A549 (cell line): ENCODE results near the gene JMJD4. TPM values are rescaled to one million over a fixed set of nuclear protein-coding genes. Genes with fewer than 3 reads are reported as not detected.

Experiments
- ATAC-seq, 2 experiments: fragments of 200-7000 bp in 1 of 2; fragments of >200 bp in 1 of 2; cut with Nextera tagmentation in 1 of 2; cut with Tn5 transposase in 1 of 2; 3 replicates each; pipeline versions ENCODE4 v1.8.0 to v1.9.1; 2018 to 2020; ENCODE audit warnings: mild to moderate bottlenecking in 1 of 2, moderate library complexity in 1 of 2
- CTCF ChIA-PET: fragments of 300-600 bp; sonication (Branson Sonifier 250); formaldehyde crosslinking; extraction: SDS; loops from one replicate; lab custom pipeline; 2021; ENCODE audit warnings: antibody characterized with exemption, inconsistent platforms; lab: Yijun Ruan, JAX
- POLR2A ChIA-PET: fragments of 350-600 bp; formaldehyde crosslinking; extraction: SDS; loops from one replicate; lab custom pipeline; 2021; ENCODE audit warnings: antibody characterized with exemption, inconsistent platforms; lab: Yijun Ruan, JAX
- DNase-seq, 2 experiments: peaks; one replicate each; pipeline versions ENCODE4 v3.0.0 to v3.0.0-alpha.2; 2011 to 2016; ENCODE audit warnings: low read depth in 1 of 2, low spot score in 1 of 2
- FAIRE-seq: peaks from 2 replicates; lab custom pipeline; 2011; peaks lifted over from hg19 to GRCh38; lab: Jason Lieb, UNC
- H3K27ac ChIP-seq, 2 experiments: fragments of >200 bp; sonication (Bioruptor Twin); formaldehyde crosslinking; 3 replicates each; pipeline ENCODE4 v1.5.1; 2016 to 2017
- H3K4me1 ChIP-seq: fragments of >200 bp; sonication (Bioruptor Twin); formaldehyde crosslinking; 3 replicates; pipeline ENCODE4 v1.6.1; 2016
- H3K4me2 ChIP-seq: fragments of >200 bp; sonication (Bioruptor Twin); formaldehyde crosslinking; 3 replicates; pipeline ENCODE4 v1.6.1; 2016
- H3K4me3 ChIP-seq: fragments of >200 bp; sonication (Bioruptor Twin); formaldehyde crosslinking; 3 replicates; pipeline ENCODE4 v1.5.1; 2016
- H3K9me3 ChIP-seq: fragments of >200 bp; sonication (Bioruptor Twin); formaldehyde crosslinking; 3 replicates; pipeline ENCODE4 v1.6.1; 2016
- CBX8 ChIP-seq: fragments of 200-600 bp; sonication (generic); IDR thresholded peaks from 2 replicates; pipeline ENCODE4 v1.6.1; 2016
- CEBPB ChIP-seq, 2 experiments: fragments of >200 bp in 1 of 2; sonication (Bioruptor Twin) in 1 of 2; formaldehyde crosslinking in 1 of 2; IDR thresholded peaks; 2 replicates each; pipeline ENCODE4 v1.6.1; 2012 to 2016
- FOSL2 ChIP-seq, 2 experiments: fragments of 450-650 bp in 1 of 2; fragments of >200 bp in 1 of 2; sonication (Bioruptor Twin) in 1 of 2; formaldehyde crosslinking; IDR thresholded peaks; 2 replicates each; pipeline versions ENCODE4 v1.5.0 to v1.6.1; 2016 to 2020; ENCODE audit warnings: mild to moderate bottlenecking in 1 of 2, moderate library complexity in 1 of 2
- HEYL ChIP-seq: fragments of 250-450 bp; sonication (Bioruptor Pico); IDR thresholded peaks from 2 replicates; pipeline ENCODE4 v1.8.0; 2021; ENCODE audit warnings: mild to moderate bottlenecking, moderate library complexity
- HOXA7 ChIP-seq: fragments of 250-450 bp; sonication (Bioruptor Pico); IDR thresholded peaks from 2 replicates; pipeline ENCODE4 v1.5.0; 2020; ENCODE audit warnings: mild to moderate bottlenecking, moderate library complexity
- HOXB13 ChIP-seq: fragments of 250-450 bp; sonication (Bioruptor Pico); IDR thresholded peaks from 2 replicates; pipeline ENCODE4 v1.5.0; 2020; ENCODE audit warnings: low read depth, mild to moderate bottlenecking, moderate library complexity
- HOXB5 ChIP-seq: fragments of 250-450 bp; sonication (Bioruptor Pico); IDR thresholded peaks from 2 replicates; pipeline ENCODE4 v1.5.0; 2020; ENCODE audit warnings: mild to moderate bottlenecking, moderate library complexity
- KDM5A ChIP-seq: fragments of 200-600 bp; sonication (generic); IDR thresholded peaks from 2 replicates; pipeline ENCODE4 v1.6.1; 2016; ENCODE audit warnings: antibody characterized with exemption, mild to moderate bottlenecking
- MAZ ChIP-seq: fragments of 150-350 bp; IDR thresholded peaks from 2 replicates; pipeline ENCODE4 v1.6.1; 2014; ENCODE audit warnings: antibody characterized with exemption, low read depth, low read length, borderline replicate concordance
- NFE2L2 ChIP-seq: fragments of 150-350 bp; conservative IDR thresholded peaks from 2 replicates; pipeline ENCODE4 v1.6.1; 2014; ENCODE audit warnings: low read length
- NR3C1 ChIP-seq: fragments of >200 bp; sonication (Bioruptor Twin); formaldehyde crosslinking; IDR thresholded peaks from 3 replicates; pipeline ENCODE4 v1.6.1; 2017
- PHF8 ChIP-seq: fragments of 200-600 bp; sonication (generic); IDR thresholded peaks from 2 replicates; pipeline ENCODE4 v1.6.1; 2016; ENCODE audit warnings: low read depth, mild to moderate bottlenecking, antibody characterized with exemption, moderate library complexity, borderline replicate concordance
- RAD21 ChIP-seq, 2 experiments: fragments of >200 bp in 1 of 2; sonication (Bioruptor Twin) in 1 of 2; formaldehyde crosslinking in 1 of 2; IDR thresholded peaks in 1 of 2; conservative IDR thresholded peaks in 1 of 2; 2 replicates in 1 of 2; 3 replicates in 1 of 2; pipeline ENCODE4 v1.6.1; 2012 to 2018; ENCODE audit warnings: inconsistent platforms in 1 of 2
- RCOR1 ChIP-seq: fragments of 150-350 bp; IDR thresholded peaks from 2 replicates; pipeline ENCODE4 v1.6.1; 2014; ENCODE audit warnings: antibody characterized with exemption, low read length, low read depth
- RFX5 ChIP-seq: fragments of 450-650 bp; IDR thresholded peaks from 2 replicates; pipeline ENCODE4 v1.7.1; 2014; ENCODE audit warnings: antibody characterized with exemption, mild to moderate bottlenecking, moderate library complexity
- RNF2 ChIP-seq: fragments of 200-600 bp; sonication (generic); IDR thresholded peaks from 2 replicates; pipeline ENCODE4 v1.6.1; 2016; ENCODE audit warnings: low read depth, mild to moderate bottlenecking, antibody characterized with exemption, moderate library complexity, borderline replicate concordance
- SMC3 ChIP-seq: fragments of >200 bp; sonication (Bioruptor Twin); formaldehyde crosslinking; IDR thresholded peaks from 3 replicates; pipeline ENCODE4 v1.6.1; 2018; ENCODE audit warnings: inconsistent platforms
- TFCP2L1 ChIP-seq: fragments of 250-450 bp; sonication (Bioruptor Pico); IDR thresholded peaks from 2 replicates; pipeline ENCODE4 v1.5.0; 2021; ENCODE audit warnings: mild to moderate bottlenecking
- TP53 ChIP-seq: fragments of 250-450 bp; sonication (Bioruptor Pico); IDR thresholded peaks from 2 replicates; pipeline ENCODE4 v1.5.0; 2021; ENCODE audit warnings: mild to moderate bottlenecking, moderate library complexity
- ZC3H11A ChIP-seq: fragments of 450-650 bp; IDR thresholded peaks from 2 replicates; pipeline ENCODE4 v1.6.1; 2014; ENCODE audit warnings: antibody characterized with exemption, mild to moderate bottlenecking
- ZNF302 ChIP-seq: fragments of 250-450 bp; sonication (Bioruptor Pico); IDR thresholded peaks from 2 replicates; pipeline ENCODE4 v1.9.0; 2021; ENCODE audit warnings: inconsistent platforms, mild to moderate bottlenecking, moderate library complexity
- ZSCAN20 ChIP-seq: fragments of 250-450 bp; sonication (Bioruptor Pico); IDR thresholded peaks from 2 replicates; pipeline ENCODE4 v1.8.0; 2022; ENCODE audit warnings: mild to moderate bottlenecking, moderate library complexity
- WGBS: methylation state at CpG from one replicate; pipeline ENCODE4 v1.1.6; 2017; ENCODE audit errors: missing lambda C conversion rate; 5-methylcytosine and 5-hydroxymethylcytosine counted together
- polyA plus RNA-seq, 4 experiments: library from polyadenylated mRNA; depleted of rRNA in 3 of 4; stranded (reverse); fragments of >200 nt; fragmentation: RNase III in 1 of 4; extraction: RNeasy Plus Mini Kit Qiagen cat#74134 plus additional on column Dnase treatment in 1 of 4; gene quantifications; 2 replicates in 3 of 4; 3 replicates in 1 of 4; pipeline ENCODE4 v1.2.3, GENCODE V29; 2011 to 2017
- TF ChIP-seq, protein P1 (sequence below): fragments of >200 bp; sonication (Bioruptor Twin); formaldehyde crosslinking; IDR thresholded peaks from 3 replicates; pipeline ENCODE4 v1.6.1; 2016
- TF ChIP-seq, protein P2 (sequence below): fragments of 250-450 bp; sonication (Bioruptor Pico); IDR thresholded peaks from 2 replicates; pipeline ENCODE4 v1.5.0; 2021; ENCODE audit warnings: mild to moderate bottlenecking, moderate library complexity, borderline replicate concordance
- TF ChIP-seq, protein P3 (sequence below): fragments of 150-350 bp; IDR thresholded peaks from 2 replicates; pipeline ENCODE4 v1.6.1; 2014; ENCODE audit warnings: low read depth, mild to moderate bottlenecking, low read length
- TF ChIP-seq, protein P4 (sequence below): fragments of 200-600 bp; sonication (generic); IDR thresholded peaks from 2 replicates; pipeline ENCODE4 v1.6.1; 2016; ENCODE audit warnings: antibody characterized with exemption, mild to moderate bottlenecking, moderate library complexity
- TF ChIP-seq, protein P5 (sequence below): IDR thresholded peaks from 2 replicates; pipeline ENCODE4 v1.6.1; 2012

The JMJD4 gene
- polyA plus RNA-seq, 2 of the 4 experiments (the other 2 are of a cell fraction), result 18.8 to 21.2 TPM

DNA sequence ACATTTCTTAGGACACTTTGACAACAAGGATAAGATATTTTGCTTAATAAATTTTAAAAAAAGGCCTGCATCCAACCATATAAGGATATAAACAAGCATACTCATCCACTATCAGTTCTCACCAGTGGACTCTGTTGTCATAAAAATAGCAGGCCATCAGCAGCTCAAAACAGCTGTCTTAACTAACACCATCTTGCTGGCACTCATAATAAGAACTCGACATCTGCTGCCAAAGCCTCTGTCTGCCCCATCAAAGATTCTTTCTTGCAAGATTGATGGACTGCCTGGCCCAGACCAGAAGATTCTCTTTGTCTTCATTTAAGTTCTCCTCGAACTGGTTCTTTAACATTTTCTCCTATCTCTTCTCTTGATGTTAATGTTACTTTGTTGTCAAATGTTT is 10.1 kb downstream of the JMJD4 start (continued):
- TF ChIP-seq SMC3, result no peak
- TF ChIP-seq CBX8, result no peak
- TF ChIP-seq RNF2, result no peak
- TF ChIP-seq ZSCAN20 (CRISPR knock-in tag), result no peak
- no peak for TF ChIP-seq RFX5
- TF ChIP-seq TP53 (CRISPR knock-in tag), result no peak
- TF ChIP-seq HOXB13 (CRISPR knock-in tag), result no peak

DNA sequence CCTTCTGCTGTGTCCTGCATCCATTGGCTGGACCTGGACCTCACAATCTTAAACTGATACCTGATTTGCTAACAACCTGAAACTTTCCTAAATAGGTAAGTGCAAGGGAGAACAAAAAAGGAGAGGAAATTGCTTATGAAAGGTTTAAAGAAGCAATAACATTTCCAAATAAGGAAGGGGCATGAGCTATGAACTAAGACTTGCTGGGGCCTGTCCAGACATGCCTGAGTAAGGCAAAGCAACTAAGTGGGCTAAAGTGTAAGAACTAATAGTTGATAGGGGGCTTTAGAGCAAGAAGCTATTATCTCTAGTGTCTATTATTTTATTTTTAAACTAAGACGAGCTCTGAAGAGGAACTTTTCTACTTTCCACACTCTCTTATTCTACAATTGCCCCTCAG is 11.6 kb downstream of the JMJD4 start:
- no peak for FAIRE-seq
- CTCF ChIA-PET, result no interaction called here
- no peaks in the 10 kb centered on the region; the same call in 2 of the 3 replicates for H3K4me1 ChIP-seq
- peaks cover 37% of the 10 kb centered on the region for H3K9me3 ChIP-seq
- TF ChIP-seq CBX8 (no peak), TFCP2L1 (no peak), ZC3H11A (no peak), RCOR1 (no peak), HOXB13 (CRISPR knock-in tag) (no peak), SMC3 (no peak), NFE2L2 (no peak), FOSL2 (IDR thresholded peaks at IDR 0.05) (no peak), FOSL2 (CRISPR knock-in tag; IDR thresholded peaks at IDR 0.05) (no peak), PHF8 (no peak), HOXA7 (no peak), MAZ (no peak), HEYL (CRISPR knock-in tag) (no peak)
- TF ChIP-seq, protein P1, sequence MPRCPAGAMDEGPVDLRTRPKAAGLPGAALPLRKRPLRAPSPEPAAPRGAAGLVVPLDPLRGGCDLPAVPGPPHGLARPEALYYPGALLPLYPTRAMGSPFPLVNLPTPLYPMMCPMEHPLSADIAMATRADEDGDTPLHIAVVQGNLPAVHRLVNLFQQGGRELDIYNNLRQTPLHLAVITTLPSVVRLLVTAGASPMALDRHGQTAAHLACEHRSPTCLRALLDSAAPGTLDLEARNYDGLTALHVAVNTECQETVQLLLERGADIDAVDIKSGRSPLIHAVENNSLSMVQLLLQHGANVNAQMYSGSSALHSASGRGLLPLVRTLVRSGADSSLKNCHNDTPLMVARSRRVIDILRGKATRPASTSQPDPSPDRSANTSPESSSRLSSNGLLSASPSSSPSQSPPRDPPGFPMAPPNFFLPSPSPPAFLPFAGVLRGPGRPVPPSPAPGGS, result no peak
- TF ChIP-seq, protein P2, sequence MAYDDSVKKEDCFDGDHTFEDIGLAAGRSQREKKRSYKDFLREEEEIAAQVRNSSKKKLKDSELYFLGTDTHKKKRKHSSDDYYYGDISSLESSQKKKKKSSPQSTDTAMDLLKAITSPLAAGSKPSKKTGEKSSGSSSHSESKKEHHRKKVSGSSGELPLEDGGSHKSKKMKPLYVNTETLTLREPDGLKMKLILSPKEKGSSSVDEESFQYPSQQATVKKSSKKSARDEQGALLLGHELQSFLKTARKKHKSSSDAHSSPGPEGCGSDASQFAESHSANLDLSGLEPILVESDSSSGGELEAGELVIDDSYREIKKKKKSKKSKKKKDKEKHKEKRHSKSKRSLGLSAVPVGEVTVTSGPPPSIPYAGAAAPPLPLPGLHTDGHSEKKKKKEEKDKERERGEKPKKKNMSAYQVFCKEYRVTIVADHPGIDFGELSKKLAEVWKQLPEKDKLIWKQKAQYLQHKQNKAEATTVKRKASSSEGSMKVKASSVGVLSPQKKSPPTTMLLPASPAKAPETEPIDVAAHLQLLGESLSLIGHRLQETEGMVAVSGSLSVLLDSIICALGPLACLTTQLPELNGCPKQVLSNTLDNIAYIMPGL (CRISPR knock-in tag), result no peak
- 24% methylated on average over 1 of the region's 1 CpG for WGBS
- no peak for ATAC-seq
- POLR2A ChIA-PET, result no interaction called here
- no peak overlapping the region for H3K27ac ChIP-seq
- no peak overlapping the region for H3K4me2 ChIP-seq
- no peak overlapping the region for H3K4me3 ChIP-seq
- no peak for DNase-seq

DNA sequence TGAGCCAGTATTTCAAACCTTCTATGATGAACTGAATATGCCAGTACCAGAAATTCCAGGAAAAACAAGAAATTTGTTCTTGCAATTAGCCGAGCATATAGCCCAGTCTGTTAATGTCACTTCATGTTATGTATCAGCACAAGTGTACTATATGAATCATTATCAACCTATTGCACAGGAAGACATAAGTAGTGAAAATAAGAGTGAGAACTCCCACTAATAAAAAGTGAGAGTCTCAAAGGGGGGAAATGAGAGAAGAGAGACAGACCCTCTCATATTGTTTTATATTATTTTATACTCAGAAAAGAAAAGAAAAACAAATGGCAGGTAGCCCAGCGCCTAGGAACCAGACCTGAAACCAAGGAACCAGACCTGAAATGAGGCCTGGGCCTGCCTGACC is 16.2 kb downstream of the JMJD4 start:
- CTCF ChIA-PET, result no interaction called here
- H3K4me3 ChIP-seq, result no peak overlapping the region
- FAIRE-seq, result no peak
- ATAC-seq, result no peak
- POLR2A ChIA-PET, result no interaction called here
- no peaks in the 10 kb centered on the region for H3K4me1 ChIP-seq
- DNase-seq, result no peak
- H3K27ac ChIP-seq, result no peak overlapping the region
- no peak for TF ChIP-seq CEBPB (IDR thresholded peaks at IDR 0.05)
- TF ChIP-seq, protein P3, sequence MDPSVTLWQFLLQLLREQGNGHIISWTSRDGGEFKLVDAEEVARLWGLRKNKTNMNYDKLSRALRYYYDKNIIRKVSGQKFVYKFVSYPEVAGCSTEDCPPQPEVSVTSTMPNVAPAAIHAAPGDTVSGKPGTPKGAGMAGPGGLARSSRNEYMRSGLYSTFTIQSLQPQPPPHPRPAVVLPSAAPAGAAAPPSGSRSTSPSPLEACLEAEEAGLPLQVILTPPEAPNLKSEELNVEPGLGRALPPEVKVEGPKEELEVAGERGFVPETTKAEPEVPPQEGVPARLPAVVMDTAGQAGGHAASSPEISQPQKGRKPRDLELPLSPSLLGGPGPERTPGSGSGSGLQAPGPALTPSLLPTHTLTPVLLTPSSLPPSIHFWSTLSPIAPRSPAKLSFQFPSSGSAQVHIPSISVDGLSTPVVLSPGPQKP, result no peak
- TF ChIP-seq HOXB5, result no peak
- no peak for TF ChIP-seq PHF8
- TF ChIP-seq, protein P4, sequence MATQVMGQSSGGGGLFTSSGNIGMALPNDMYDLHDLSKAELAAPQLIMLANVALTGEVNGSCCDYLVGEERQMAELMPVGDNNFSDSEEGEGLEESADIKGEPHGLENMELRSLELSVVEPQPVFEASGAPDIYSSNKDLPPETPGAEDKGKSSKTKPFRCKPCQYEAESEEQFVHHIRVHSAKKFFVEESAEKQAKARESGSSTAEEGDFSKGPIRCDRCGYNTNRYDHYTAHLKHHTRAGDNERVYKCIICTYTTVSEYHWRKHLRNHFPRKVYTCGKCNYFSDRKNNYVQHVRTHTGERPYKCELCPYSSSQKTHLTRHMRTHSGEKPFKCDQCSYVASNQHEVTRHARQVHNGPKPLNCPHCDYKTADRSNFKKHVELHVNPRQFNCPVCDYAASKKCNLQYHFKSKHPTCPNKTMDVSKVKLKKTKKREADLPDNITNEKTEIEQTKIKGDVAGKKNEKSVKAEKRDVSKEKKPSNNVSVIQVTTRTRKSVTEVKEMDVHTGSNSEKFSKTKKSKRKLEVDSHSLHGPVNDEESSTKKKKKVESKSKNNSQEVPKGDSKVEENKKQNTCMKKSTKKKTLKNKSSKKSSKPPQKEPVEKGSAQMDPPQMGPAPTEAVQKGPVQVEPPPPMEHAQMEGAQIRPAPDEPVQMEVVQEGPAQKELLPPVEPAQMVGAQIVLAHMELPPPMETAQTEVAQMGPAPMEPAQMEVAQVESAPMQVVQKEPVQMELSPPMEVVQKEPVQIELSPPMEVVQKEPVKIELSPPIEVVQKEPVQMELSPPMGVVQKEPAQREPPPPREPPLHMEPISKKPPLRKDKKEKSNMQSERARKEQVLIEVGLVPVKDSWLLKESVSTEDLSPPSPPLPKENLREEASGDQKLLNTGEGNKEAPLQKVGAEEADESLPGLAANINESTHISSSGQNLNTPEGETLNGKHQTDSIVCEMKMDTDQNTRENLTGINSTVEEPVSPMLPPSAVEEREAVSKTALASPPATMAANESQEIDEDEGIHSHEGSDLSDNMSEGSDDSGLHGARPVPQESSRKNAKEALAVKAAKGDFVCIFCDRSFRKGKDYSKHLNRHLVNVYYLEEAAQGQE, result no peak
- no peak for TF ChIP-seq RAD21 (conservative IDR thresholded peaks at IDR 0.05 in 1 of 2, IDR thresholded peaks at IDR 0.05 in 1 of 2)
- TF ChIP-seq, protein P5, sequence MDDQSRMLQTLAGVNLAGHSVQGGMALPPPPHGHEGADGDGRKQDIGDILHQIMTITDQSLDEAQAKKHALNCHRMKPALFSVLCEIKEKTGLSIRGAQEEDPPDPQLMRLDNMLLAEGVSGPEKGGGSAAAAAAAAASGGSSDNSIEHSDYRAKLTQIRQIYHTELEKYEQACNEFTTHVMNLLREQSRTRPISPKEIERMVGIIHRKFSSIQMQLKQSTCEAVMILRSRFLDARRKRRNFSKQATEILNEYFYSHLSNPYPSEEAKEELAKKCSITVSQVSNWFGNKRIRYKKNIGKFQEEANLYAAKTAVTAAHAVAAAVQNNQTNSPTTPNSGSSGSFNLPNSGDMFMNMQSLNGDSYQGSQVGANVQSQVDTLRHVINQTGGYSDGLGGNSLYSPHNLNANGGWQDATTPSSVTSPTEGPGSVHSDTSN, result no peak
- no peak for TF ChIP-seq ZC3H11A
- TF ChIP-seq NR3C1, result no peak
- no peak for TF ChIP-seq ZNF302 (CRISPR knock-in tag)
- TF ChIP-seq KDM5A, result no peak
- H3K9me3 ChIP-seq, result peaks cover 61% of the 10 kb centered on the region
- 1% methylated on average over 2 of the region's 2 CpGs for WGBS
- no peak overlapping the region for H3K4me2 ChIP-seq
